Eye (tissue), 1 donor: ENCODE measurements around the gene NCOA3.
"Not testable (repeated sequence)": the region's sequence is repeated elsewhere in the genome, so short reads cannot be mapped to it uniquely, and the experiment has no call there.

Experiments
- DNase-seq: peaks from one replicate; pipeline ENCODE4 v3.0.0-alpha.2; 2015

NCOA3 gene

DNA sequence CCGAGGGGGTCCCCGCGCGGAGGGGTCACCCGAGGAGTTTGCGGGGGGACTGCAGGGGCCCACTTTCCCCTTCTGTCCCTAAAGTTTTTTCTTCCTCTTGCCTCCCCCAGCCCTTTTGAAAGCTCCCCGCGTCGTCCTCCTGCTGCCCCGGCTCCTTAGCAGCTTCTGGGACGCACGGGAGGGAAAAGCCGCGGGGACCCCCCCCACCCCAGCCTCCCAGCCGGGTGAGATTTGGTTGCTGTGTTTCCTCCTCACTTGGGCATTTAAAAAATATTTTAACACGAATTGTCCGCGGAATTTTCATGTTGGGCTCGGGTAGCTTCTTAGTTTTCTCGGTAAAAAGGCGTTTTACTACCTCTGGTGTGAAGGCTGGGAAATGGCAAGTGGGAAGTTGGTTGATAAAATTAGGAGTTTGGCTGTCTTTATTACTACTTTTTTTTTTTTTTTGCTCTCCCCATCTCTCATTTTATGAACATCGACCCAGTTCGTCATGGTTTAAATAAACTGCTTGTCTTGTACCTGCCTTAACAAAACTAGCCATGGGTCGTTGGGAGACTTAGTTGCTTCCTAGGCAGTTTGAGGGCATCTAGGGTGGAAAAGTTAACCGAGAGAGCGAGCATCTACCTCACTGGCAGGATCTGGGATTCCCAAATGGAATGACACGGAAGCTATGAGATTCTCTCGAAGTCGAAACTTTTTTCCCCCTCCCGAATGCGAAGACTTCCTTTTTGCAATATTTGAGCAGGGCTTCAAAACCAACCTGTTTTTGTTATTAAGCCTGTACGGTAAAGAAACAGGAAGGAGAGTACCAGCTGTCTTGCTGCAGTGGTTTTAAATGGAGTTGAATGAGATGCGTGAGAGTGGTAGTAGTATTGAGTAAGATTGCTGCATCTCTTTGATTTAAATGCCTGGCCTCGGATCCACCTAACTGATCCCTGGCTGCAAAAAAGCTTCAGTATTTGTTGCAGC lies 868 bp downstream of the NCOA3 start:
- DNase-seq: peak; percentile 69

DNA sequence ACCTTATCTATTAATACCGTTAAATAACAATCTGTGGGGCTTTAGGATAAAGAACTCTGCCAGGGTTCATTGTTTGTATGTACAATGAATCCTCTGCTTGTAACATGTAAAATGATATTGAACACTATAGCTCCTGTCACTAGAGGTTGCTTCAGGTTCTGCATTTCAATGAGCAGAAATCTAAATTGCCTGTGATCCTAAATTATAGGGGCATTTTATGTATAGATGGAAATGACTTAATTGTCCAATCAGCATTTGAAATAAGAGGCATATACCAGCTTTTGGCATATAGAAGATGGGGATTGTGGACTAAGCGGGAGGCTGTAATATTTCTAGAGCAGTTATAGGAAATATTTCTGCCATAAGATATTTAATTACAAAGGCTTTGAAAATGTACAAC lies 2.0 kb downstream of the NCOA3 start:
- no peak for DNase-seq

DNA sequence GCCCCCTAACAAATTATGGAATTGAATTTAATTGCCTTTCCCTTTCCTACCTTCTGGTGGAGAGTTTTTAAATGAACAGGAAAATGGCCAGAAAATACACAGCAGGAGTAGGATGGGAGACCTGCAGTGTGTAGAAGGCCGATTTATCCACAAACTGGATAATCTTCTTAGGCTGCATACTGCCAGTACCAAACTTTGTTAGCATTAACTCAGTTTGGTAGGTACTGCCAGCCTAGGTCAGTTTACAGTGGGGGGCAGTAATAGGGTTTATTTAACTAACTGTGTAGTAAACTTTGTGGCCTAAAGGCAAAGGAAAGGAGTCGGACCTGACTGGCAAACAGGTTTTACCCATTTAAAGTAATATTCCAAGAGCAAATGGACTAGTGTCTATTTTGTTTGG lies 4.6 kb downstream of the NCOA3 start:
- no peak for DNase-seq

DNA sequence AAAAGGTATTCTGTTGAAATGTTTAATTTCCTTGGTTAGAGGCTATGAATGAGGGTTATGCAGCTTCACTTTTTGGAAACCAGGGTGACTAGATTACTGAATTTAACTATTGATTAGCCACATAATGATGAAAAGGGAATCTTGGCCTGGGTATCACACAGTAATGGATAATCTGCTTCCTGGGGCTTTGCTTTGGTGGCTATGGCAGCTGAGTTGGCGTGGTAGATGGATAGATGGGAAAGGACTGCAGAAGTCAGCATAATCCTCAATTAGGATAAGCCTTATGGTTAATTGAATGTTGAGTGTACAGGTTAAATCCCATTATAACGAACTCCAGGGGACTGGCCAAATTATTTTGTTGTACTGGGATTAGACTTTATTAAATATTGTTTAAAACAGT lies 5.2 kb downstream of the NCOA3 start:
- DNase-seq: no peak

DNA sequence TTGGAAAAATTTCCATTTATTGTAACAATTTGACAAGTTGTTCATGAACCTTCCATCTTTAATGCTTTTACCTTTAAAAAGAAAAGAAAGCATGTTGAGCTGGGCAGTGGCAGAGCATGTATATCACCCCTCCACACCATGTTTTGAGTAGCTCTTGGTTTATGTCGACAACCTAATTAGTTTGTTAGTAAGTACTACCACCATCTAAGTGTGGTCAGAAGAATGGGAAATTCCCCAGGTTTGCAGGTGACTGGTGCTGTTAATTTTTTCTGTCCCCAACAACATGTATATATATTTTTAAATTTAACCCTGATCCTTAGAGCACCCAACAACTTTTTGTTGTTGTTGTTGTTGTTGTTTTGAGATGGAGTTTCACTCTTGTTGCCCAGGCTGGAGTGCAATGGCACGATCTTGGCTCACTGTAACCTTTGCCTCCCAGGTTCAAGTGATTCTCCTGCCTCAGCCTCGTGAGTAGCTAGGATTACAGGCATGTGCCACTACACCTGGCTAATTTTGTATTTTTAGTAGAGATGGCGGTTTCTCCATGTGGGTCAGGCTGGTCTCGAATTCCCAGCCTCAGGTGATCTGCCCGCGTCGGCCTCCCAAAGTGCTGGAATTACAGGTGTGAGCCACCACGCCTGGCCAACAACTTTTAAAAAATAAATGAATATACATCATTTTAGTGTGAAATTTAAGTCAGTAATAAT lies 5.7 kb downstream of the NCOA3 start:
- not testable (repeated sequence) for DNase-seq

DNA sequence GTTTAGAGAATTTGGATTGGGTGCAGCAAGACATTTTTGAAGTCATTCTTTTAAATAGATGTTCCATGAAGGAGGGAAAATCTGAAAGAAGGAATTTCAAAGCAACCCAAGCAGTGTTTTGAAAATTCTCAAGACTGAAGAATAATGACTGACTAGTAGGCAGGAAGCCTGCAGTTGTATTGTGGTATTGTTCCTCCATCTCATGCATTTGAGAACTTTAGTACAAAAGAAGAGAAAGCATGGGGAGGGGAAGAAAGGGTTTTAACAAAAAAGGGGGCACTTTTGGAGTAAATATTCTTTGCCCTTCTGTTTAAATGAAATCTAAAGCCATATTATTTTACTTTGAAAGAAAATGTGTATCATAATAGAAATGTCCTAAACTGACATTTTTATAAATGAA lies 6.6 kb downstream of the NCOA3 start:
- no peak for DNase-seq

DNA sequence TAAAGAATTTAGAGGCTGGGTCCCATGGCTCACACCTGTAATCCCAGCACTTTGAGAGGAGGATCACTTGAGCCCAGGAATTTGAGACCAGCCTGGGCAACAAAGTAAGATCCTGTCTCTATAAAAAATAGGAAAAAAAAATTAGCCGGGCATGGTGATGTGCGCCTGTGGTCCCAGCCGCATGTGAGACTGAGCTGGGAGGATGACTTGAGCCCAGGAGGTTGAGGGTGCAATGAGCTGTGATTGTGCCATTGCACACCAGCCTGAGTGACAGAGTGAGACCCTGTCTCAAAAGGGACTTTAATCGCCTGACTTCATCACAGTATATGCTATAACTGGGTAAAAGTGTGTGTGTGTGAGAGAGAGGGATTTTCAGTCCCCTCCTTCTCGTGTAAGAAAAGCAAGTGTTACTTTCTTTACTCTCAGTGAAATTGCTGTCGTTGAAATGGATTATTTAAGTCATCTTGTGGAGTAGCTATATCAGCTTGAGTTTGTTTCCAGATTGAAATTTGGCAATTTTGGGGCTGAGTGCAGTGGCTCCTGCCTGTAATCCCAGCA lies 7.5 kb downstream of the NCOA3 start:
- DNase-seq: no peak

DNA sequence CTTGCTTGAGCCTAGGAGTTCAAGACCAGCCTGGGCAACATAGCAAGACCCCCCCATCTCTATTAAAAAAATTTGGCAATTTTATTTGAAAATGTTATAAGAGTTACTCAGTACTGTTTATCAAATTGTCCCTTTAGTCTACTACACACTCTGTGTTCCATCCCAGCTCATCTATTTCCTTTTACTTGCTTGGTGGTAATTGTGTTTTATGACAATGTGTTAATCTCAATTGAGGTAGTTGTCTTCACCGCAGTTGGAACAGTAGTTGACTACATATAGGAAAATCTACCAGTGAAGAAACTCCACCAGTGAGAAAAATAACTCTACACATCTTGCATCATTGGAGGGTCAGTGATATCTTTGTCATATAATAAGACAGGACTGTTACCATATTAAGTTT lies 8.0 kb downstream of the NCOA3 start:
- no peak for DNase-seq

DNA sequence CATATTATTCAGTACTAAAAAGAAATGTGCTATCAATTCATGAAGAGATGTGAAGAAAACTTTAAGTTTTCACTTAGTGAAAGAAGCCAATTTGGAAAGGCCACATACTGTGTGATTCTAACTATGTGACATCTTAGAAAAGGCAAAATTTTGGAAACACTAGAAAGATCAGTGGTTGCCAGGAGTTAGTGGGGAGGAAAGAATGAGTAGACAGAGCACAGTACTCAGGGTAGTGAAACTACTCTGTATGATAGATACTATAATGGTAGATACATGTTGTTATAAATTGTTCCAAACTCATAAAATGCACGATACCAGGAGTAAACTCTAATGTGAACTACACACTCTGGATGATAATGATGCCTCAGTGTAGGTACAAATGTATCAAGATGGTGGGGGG lies 14.2 kb downstream of the NCOA3 start:
- no peak for DNase-seq

DNA sequence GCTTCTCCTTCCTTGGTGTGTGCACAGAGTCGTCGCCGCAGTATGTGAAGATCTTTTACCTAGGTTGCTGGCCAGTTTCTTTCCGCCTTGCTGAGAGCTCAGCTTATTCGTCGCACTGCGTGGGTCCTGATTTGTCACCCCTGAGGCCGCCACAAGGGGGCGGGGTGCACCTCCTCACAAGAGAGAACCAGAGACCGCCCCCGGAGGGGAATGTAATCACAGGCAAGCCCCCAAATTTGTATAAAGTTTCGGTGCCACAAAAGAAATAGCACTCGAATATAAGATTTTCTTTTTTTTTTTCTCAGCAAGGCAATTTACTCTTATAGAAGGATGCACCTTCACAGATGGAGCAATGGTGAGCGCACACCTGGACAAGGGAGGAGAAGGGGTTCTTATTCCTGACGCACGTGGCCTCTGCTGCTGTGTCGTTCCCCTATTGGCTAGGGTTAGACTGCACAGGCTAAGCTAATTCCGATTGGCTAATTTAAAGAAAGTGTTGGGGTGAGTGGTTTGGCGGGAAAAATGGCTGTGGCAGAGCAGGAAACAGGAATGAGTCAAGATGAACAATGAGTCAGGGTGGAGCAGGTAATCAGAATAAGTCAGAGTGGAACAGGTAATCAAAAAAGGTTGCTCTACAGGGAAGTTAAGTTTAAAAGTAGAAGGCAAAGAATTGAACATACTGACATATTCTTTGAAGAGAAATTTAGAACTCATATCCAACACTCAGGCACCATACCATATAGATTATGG lies 19.5 kb downstream of the NCOA3 start:
- no peak for DNase-seq

DNA sequence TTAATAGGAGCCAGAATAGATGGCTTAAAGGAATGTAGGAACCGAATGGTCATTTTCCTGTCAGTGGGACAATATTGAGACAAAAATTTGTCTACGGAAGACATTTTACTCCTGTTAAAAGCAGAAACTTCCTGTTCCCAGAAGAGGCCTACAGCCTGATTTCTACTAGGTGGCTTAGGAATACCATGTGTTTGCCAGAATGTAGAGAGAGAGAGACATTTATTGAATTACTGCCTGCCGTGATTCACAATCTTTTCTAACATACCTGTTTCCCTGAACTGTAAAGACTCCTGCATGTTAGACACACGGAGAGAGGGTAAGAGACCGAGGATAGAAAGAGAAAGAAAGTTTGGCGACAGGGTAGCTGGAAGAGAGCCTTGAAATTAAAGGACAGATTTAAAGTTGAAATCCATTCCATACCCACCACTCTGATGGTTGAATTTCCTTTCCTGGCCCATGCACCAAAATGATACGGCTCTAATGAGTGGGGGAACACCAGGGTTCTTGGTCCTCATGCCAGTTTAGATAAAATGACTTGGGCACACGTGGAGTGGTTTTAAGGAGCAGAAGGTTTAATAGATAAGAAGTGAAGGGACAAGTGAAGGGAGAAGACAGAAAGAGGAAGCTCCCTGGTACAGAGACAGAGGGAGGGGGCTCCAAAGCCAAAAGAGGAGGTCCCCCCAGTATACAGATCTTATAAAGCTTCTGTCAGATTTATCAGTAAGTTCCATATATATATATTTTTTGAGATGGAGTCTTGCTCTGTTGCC lies 22.5 kb downstream of the NCOA3 start:
- DNase-seq: no peak

DNA sequence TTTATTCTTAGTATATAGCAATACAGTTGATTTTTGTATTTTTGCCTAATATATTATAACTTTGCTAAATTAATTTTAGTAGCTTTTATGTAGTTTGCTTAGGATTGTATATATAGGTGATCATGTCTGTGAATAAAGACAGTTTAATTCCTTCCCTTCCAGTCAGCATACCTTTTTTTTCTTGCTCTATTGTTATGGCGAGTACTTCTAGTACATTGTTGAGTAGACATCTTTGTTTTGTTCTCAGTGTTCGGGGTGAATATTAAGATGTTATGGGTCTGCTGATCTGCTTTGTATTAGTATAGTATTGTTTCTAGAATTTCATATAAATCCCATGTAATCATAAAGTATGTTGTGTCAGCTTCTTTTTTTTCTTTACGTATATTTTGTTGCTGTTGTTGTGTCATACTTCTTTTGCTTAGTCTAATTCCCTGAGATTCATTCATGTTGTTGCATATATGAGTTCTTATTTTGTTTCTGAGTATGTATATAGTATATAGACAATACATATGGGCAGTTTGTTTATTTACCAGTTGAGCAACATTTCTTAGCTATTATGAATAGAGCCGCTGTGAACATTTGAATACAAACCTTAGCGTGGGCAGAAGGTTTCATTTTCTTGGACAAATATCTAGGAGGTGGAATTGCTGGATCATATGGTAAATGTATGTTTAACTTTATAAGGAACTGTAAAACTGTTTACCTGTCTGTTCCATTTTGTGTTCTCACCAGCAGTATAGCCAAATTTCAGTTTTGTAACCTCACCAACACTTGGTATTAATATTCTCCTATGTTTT lies 25.5 kb downstream of the NCOA3 start:
- no peak for DNase-seq

DNA sequence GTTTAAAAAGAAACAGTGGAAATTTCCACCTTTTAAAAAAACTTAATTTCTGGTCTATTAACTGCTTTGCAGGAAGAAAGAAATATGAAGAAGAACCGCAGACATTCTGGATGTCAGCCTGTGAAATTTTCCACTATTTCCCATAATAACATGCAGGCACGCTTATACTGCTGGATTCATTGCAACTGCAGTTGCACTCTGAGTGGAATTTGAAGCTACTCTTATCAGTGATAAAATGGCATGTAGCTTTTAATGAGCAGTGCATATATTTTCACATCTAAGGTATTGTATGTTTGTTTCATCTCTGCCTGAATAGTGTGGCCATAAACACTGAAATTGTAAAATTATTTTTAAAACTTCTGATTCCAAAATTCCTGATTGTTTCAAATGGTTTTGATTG lies 28.2 kb downstream of the NCOA3 start:
- DNase-seq: no peak

DNA sequence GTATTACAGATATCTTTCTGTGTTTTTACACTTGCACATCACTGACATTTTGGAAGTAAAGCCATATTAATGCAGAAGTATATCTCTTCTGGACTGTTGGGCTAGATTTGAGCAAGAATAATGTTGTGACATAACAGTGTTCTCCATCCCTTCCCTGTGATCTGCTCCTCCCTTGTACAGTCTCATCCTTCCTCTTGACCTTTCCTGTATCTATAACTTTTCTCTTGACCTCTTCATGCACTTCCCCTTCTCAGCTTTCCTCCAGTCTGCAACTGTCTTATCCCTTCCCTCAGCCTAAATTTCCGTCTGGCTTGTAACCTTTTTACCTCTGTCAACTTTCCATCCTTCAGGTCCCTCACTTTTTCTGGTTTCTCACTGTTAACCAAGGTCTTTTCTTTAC lies 29.8 kb downstream of the NCOA3 start:
- no peak for DNase-seq

DNA sequence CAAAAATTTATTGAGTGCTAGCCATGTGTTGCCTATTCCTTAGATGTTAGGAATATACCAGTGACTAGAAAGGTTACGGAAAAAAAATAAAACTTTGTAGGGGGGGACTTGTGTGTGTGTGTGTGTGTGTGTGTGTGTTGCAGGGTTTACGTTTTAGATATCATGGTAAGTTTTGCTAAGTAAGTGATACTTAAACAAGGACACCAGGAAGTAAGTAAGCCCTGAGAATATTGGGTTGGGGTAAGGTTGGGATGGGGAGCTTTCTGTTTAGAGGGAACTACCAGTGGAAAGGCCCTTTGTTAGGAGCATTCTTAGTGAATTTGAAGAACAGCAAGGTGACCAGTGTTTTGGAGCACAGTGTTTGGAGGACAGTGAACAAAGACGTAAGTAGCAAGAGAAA lies 30.3 kb downstream of the NCOA3 start:
- DNase-seq: no peak

DNA sequence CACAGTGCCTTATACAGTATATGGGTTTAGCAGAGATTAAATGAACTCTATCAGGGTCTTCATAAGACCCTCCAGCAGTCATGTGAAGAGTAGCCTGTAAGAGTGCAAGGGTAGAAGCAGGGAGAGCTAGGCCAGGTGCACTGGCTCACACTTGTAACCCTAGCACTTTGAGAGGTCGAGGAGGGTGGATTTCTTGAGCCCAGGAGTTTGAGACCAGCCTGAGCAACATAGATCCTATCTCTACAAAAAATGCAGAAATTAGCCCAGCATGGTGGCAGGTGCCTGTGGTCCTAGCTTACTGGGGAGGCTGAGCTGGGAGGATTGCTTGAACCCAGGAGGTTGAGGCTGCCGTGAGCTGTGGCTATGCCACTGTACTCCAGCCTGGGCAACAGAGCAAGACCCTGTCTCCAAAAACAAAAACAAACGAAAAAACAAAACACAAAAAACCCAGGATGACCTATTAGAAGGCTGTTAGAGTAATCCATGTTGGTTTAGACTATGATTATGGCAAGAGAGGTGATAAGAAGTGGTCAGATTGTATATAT lies 31.9 kb downstream of the NCOA3 start:
- DNase-seq: no peak

DNA sequence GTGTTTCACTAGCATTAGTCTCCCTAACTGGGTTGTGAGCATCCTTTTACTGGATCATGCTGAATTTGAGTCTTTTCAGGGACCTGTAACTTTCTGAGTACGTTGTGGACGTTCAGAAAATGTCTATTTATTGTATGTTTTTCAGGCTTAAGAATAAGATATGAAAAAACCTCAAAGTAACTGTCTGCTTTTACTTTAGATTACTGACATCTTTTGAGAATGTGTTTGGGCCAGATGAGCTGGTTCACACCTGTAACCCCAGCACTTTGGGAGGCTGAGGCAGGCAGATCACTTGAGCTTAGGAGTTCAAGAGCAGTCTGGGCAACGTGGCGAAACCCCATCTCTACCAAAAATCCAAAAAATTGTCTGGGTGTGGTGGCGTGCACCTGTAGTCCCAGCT lies 32.7 kb downstream of the NCOA3 start:
- DNase-seq: no peak

DNA sequence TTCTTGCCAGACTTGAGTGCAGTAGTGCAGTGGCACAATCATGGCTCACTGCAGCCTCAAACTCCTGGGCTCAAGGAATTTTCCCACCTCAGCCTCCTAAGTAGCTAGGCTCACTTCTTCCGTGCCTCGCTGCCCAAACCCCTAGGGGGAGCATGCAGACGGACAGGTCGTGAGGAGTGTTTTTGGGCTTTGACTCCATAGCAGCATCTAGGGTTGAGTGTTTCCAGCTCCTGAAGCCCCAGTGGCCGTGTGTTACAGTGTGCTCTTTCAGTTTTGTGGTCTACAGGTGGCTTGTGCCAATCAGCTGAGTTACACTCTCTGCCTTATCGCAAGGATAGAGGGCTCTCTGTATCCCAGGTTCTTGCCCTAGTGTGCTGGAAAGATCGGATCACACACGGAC lies 33.4 kb downstream of the NCOA3 start:
- no peak for DNase-seq

DNA sequence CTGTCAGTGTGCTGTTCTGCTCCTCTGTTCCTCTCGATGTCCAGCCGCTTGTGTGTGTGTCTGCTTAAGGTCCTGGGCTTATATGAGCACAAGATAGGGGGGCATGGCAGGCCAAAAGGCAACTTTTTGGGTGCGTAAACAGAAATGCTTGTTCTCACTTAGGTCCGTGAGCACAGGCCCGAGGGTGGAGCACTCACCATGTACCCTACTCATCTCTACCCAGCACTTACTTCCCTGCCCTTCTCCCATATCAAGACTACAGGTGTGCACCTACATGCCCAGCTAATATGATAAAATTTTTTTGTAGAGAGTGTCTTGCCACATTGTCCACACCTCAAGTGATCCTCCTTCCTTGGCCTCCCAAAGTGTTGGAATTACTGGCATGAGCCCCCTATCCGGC lies 34.3 kb downstream of the NCOA3 start:
- no peak for DNase-seq

DNA sequence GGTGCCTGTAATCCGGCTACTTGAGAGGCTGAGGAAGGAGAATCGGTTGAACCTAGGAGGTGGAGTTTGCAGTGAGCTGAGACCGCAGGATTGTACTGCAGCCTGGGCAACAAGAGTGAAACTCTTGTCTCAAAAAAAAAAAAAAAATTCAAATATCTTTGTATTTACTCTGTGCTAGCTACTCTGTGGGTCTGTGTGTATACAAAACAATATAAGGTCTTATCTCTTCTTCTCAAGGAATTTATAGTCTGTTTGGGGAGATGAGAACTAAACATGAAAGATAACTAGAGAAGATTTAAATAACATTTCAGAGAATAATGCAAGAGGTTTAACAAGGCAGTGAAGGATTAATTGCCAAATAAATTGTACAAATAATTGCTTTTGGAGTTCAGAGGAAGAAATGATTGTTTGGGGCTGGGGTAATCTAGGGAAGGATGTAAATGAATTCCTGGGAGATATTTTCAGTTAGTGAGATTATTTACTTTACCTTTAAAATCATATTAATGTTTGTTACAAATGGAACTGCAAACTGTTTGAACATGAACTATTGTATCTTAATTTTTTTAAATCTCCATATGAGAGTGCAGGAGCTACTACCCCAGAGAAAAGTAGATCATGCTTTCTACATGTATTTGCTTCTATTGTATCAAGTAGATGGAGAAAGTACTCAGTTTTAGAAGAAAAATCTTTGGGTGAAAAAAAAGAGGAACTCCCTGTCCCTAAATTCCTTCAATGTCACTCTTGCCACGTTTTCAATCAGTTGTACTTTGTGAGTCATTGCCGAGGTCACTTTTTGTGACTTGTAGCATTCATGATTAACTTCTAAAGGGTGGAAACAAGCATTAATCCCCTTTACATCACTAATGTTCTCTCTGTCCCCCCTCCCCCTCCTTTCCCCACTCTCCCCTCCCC lies 39.0 kb downstream of the NCOA3 start:
- no peak for DNase-seq
